NCI-H510A treated with DMSO at 0.1 percent for 48 hours (cell line): Measurements from ENCODE around the gene CPE.

Experiments used
- DNase-seq: peaks from one replicate; lab custom pipeline; 2025; lab: John Stamatoyannopoulos, UW

Gene CPE

GRCh38 chr4:165364452-165365080 lies 14.2 kb upstream of the CPE start:
- peak; percentile 15 for DNase-seq

GRCh38 chr4:165367040-165367439 lies 11.8 kb upstream of the CPE start:
- DNase-seq = no peak

- DNase-seq = peak; percentile 10
Observed at GRCh38 chr4:165368114-165368513, 10.7 kb upstream of the CPE start.

GRCh38 chr4:165368567-165368966 lies 10.2 kb upstream of the CPE start:
- no peak for DNase-seq

- DNase-seq = no peak
Observed at GRCh38 chr4:165369522-165369921, 9.3 kb upstream of the CPE start.

GRCh38 chr4:165370530-165370929 lies 8.3 kb upstream of the CPE start:
- no peak for DNase-seq

- no peak for DNase-seq
Observed at GRCh38 chr4:165375465-165375864, 3.3 kb upstream of the CPE start.

GRCh38 chr4:165378398-165378744 lies 437 bp upstream of the CPE start:
- peak; percentile 52 for DNase-seq

- no peak for DNase-seq
Observed at GRCh38 chr4:165379678-165380064, 863 bp downstream of the CPE start.

- DNase-seq = peak; percentile 12
Observed at GRCh38 chr4:165380805-165381204, 2.0 kb downstream of the CPE start.

- peak; percentile 15 for DNase-seq
Observed at GRCh38 chr4:165381821-165382373, 3.1 kb downstream of the CPE start.

GRCh38 chr4:165382640-165383039 lies 3.8 kb downstream of the CPE start:
- no peak for DNase-seq

GRCh38 chr4:165383591-165384073 lies 4.8 kb downstream of the CPE start:
- DNase-seq = peak; percentile 49

GRCh38 chr4:165384186-165384585 lies 5.4 kb downstream of the CPE start:
- no peak for DNase-seq

- DNase-seq = peak; percentile 50
Observed at GRCh38 chr4:165384598-165384997, 5.8 kb downstream of the CPE start.

GRCh38 chr4:165385126-165385525 lies 6.3 kb downstream of the CPE start:
- DNase-seq = no peak

GRCh38 chr4:165386328-165386727 lies 7.5 kb downstream of the CPE start:
- DNase-seq = no peak

- DNase-seq = no peak
Observed at GRCh38 chr4:165388756-165389155, 9.9 kb downstream of the CPE start.

GRCh38 chr4:165393051-165393450 lies 14.2 kb downstream of the CPE start:
- DNase-seq = no peak

GRCh38 chr4:165393704-165394103 lies 14.9 kb downstream of the CPE start:
- DNase-seq = no peak

GRCh38 chr4:165394275-165394674 lies 15.5 kb downstream of the CPE start:
- no peak for DNase-seq

- peak; percentile 92 for DNase-seq
Observed at GRCh38 chr4:165398570-165398969, 19.8 kb downstream of the CPE start.

- DNase-seq = no peak
Observed at GRCh38 chr4:165402375-165402774, 23.6 kb downstream of the CPE start.

GRCh38 chr4:165403048-165403447 lies 24.2 kb downstream of the CPE start:
- no peak for DNase-seq
